ENCODE data around the gene STPG3. TPM values are rescaled to one million over a fixed set of nuclear protein-coding genes. Genes with fewer than 3 reads are reported as not detected.
"Not testable (repeated sequence)": the region's sequence is repeated elsewhere in the genome, so short reads cannot be mapped to it uniquely, and the experiment has no call there.

Gene STPG3
- total RNA-seq, 2 donors from 2014 or later, result not detected

DNA sequence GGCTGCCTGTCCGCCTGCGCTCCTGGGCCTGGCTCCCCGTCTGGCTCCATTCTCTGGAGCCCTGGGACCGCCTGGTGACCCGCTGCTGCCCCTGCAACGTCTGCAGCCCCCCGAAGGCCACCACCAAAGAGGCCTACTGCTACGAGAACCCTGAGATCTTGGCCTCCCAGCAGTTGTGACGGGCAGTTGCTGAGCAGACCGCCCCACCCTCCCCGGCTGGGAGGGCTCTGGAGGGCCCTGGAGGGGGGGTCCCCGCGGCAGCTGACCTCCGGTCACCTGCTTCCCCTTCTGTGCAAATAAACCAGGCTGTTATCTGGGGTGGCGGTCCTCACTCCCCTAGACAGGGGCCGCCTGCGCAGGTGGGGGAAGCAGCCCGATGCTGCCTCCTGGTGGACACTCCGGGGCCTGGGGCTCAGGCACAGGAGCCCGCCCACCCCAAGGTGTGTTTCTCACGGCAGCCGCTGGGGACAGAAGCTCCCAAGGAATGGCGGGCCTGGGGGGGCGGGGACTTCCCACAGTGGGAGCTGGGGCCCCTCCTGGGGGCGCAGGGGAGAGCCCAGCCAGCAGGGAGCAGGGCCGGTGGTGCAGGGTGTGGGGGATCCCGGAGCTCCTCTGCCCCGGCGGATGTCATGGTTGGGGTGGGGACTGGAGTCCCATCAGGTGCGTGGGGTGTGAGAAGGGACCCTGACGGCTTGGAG, 14.7 kb upstream of the STPG3 start:
- Histone ChIP-seq H3K27ac (no peak overlapping the region), H3K36me3 (no peaks in the 10 kb centered on the region), H3K9ac (ENCODE audit: low read depth in 2 of 2, low read length in 2 of 2) (peak overlapping the region; percentile 29 to 77), H3K4me1 (peaks cover 23% of the 10 kb centered on the region), H3K4me3 (no peak overlapping the region), H3K27me3 (peaks cover 24% of the 10 kb centered on the region), H3K9me3 (no peaks in the 10 kb centered on the region)
- TF ChIP-seq, protein P1, sequence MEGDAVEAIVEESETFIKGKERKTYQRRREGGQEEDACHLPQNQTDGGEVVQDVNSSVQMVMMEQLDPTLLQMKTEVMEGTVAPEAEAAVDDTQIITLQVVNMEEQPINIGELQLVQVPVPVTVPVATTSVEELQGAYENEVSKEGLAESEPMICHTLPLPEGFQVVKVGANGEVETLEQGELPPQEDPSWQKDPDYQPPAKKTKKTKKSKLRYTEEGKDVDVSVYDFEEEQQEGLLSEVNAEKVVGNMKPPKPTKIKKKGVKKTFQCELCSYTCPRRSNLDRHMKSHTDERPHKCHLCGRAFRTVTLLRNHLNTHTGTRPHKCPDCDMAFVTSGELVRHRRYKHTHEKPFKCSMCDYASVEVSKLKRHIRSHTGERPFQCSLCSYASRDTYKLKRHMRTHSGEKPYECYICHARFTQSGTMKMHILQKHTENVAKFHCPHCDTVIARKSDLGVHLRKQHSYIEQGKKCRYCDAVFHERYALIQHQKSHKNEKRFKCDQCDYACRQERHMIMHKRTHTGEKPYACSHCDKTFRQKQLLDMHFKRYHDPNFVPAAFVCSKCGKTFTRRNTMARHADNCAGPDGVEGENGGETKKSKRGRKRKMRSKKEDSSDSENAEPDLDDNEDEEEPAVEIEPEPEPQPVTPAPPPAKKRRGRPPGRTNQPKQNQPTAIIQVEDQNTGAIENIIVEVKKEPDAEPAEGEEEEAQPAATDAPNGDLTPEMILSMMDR (IDR thresholded peaks at IDR 0.05), result peak; percentile 100
- intact Hi-C loops (cut with DNase I), result no loop called here
- peak; percentile 93 for DNase-seq

DNA sequence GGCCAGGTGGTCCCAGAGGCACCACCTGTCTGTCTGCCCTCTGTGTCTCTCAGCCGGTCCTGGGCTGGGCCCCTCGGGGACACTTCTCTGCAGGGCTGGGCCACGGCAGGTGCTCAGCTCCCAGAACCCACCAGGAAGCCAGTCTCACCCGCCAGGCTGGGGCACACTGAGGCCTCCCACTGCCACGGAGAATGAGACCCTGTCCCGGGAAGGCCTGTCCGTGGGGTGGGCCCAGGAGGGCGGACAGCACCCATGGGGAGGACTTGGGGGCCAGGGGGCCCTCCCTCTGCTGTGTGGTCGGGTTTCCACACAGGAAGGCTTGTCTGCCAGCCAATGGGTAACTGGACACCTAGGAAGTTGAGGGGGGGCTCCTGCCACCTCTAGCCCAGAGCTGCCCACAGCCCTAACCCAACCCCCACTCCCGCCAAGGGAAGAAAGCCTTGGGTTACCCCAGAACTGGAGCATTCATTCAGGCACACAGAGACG, 14.1 kb upstream of the STPG3 start:
- no peak for DNase-seq
- Histone ChIP-seq H3K36me3 (no peaks in the 10 kb centered on the region), H3K9me3 (no peaks in the 10 kb centered on the region), H3K4me3 (no peak overlapping the region), H3K9ac (ENCODE audit: low read depth in 2 of 2, low read length in 2 of 2) (peak overlapping the region in 1 of 2 donors; percentile 77), H3K27ac (peak overlapping the region; percentile 54), H3K4me1 (peaks cover 23% of the 10 kb centered on the region), H3K27me3 (peaks cover 24% of the 10 kb centered on the region)
- TF ChIP-seq, protein P1 (IDR thresholded peaks at IDR 0.05), result no peak
- intact Hi-C loops (cut with DNase I), result no loop called here

DNA sequence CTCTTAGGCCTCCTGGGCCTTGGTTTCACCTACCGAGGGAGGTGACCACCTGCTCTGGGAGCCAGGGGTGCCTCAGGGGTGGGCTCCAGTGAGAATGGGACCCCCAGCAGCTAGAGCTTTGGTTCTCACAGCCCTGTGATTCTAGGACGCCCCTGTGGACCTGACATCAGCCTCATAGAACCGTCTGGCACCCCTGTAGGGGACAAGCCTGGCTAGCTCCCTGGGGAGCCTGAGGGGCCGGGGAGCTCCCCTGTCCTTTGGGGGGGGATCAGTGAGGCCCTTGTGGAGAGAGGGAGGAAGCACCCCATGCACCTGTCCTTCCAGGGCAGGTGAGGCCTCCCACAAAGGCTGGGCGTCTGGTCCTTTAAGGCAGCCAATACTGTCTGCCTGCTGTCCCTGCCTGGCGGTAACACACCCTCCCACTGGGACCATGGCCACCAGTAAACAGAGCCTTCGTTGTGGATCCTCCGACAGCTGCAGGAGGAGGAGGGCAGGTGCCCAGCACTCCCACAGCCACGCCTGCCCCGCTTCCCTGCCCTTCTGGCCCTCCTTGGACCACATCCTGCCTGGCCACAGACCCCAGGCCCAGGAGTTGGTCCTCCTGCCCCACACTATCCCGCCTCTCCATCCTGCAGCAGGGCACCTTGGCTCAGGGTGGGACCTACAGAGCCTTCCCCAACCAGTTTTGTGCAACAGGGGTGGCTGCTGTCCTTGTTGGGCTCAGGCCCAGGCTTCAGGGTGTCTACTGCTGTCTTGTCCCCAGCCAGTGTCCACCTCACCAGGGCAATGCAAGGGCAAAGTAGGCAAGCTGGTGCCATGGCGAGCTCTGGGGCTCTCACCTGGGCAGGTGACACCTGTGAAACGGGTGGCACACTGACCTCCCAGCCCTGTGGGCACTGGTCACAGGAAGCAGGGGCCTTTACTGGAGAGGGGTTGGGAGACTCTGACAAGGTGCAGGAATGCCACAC, 13.0 kb upstream of the STPG3 start:
- peaks cover 33% of the 10 kb centered on the region for H3K4me1 ChIP-seq
- peak overlapping the region; percentile 60 to 77 for H3K9ac ChIP-seq (ENCODE audit: low read depth in 2 of 2, low read length in 2 of 2)
- intact Hi-C loops (cut with DNase I), result no loop called here
- H3K27ac ChIP-seq, result peak overlapping the region; percentile 54
- peaks cover 5% of the 10 kb centered on the region for H3K36me3 ChIP-seq
- H3K27me3 ChIP-seq, result peaks cover 17% of the 10 kb centered on the region
- TF ChIP-seq, protein P1 (IDR thresholded peaks at IDR 0.05), result no peak
- DNase-seq, result peak; percentile 78
- H3K4me3 ChIP-seq, result no peak overlapping the region
- no peaks in the 10 kb centered on the region for H3K9me3 ChIP-seq

DNA sequence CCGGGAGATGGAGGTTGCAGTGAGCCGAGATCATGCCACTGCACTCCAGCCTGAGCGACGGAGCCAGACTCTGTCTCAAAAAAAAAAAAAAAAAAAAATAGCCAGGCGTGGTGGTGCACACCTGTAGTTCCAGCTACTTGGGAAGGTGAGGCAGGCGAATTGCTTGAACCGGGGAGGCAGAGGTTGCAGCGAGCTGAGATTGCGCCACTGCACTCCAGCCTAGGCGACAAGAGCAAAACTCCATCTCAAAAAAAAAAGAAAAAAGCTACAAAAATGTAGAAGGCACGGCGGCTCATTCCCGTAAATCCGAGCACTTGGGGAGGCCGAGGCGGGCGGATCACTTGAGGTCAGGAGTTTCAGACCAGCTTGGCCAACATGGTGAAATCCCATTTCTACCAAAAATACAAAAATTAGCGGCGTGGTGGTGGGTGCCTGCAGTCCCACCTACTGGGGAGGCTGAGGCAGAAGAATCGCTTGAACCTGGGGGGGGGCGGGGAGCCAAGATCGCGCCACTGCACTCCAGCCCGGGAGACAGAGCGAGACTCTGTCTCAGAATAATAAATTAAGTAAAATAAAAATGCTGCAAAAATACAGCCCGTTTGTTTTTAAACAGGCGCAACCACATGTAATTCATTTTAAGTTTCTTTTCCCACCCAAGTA, 11.4 kb upstream of the STPG3 start:
- Histone ChIP-seq H3K27ac (peak overlapping the region; percentile 99), H3K36me3 (peaks cover 10% of the 10 kb centered on the region), H3K9ac (ENCODE audit: low read depth in 2 of 2, low read length in 2 of 2) (peak overlapping the region; percentile 78 to 91), H3K4me1 (peaks cover 36% of the 10 kb centered on the region), H3K4me3 (peak overlapping the region; percentile 67)
- H3K27me3 ChIP-seq; H3K9me3 ChIP-seq; DNase-seq; intact Hi-C loops (cut with DNase I): not testable (repeated sequence)

DNA sequence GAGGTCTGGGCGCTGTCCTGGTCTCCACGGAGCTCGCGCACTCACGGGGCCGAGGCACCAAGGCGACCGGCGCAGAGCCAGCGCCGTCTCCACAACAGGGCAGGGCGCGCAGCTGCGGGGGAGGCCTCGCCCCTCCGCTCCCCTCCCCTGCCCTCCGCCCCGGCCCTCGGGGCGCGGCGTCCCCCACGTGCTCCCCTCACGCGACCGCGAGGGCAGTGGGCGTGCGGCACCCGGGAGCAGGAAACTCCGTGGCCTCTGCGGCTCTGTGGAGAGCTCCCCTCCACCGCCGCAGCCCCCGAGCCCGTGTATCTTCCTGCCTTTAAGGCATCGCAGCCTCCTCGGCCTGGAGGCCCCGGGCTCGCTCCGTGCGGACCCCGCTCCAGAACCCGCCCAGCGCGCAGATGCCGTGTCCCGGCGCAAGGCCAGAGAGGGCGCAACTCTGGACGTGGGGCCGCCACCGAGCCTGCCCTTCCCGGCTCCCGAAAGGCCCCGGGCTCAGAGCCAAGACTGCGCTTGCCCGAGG, 10.7 kb upstream of the STPG3 start:
- Histone ChIP-seq H3K9ac (ENCODE audit: low read depth in 2 of 2, low read length in 2 of 2) (peak overlapping the region; percentile 78 to 91), H3K27me3 (no peaks in the 10 kb centered on the region), H3K4me3 (peak overlapping the region; percentile 67), H3K27ac (peak overlapping the region; percentile 99), H3K4me1 (peaks cover 36% of the 10 kb centered on the region), H3K9me3 (no peaks in the 10 kb centered on the region), H3K36me3 (peaks cover 10% of the 10 kb centered on the region)
- intact Hi-C loops (cut with DNase I), result no loop called here
- DNase-seq, result peak; percentile 81
- TF ChIP-seq, protein P1 (IDR thresholded peaks at IDR 0.05), result no peak
